Measurements from ENCODE around the gene EMILIN2. TPM values are rescaled to one million over a fixed set of nuclear protein-coding genes. Genes with fewer than 3 reads are reported as not detected.
A peak's percentile ranks its signal among the peaks of the same experiment; 100 is the strongest.

The EMILIN2 gene
- total and polyA plus RNA-seq, 4 donors: 0.58 to 4.6 (median 1.8) TPM

DNA sequence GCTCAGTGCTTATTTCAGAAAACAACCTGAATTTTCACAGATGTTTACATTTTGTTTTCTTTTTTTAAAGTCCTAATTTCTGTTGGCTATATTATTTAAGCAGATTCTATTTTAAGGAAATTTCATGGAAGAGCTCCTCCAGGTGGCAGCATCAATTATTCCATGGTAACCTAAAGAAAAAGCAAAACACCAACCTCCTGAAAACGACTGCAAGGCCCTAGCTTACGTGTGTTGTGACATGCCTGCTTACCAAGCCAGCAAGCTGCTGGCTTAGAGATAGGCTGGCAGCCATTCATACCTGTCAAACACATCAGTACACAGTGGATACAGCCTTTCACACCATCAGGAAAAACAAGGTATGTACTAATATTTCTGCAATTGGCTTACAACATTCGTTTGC lies 101.2 kb downstream of the EMILIN2 start:
- no peaks in the 10 kb centered on the region for H3K27me3 ChIP-seq (ENCODE audit: control insufficient read depth in 4 of 4, insufficient read depth in 4 of 4, low read length in 3 of 4)
- H3K27ac ChIP-seq (ENCODE audit: low read depth in 1 of 2, low read length in 2 of 2): no peak overlapping the region
- no peak for DNase-seq (ENCODE audit: low spot score)
- H3K36me3 ChIP-seq (ENCODE audit: control insufficient read depth in 4 of 4, insufficient read depth in 3 of 4, low read depth in 1 of 4, low read length in 3 of 4): peaks cover 3 to 64% (median 52%) of the 10 kb centered on the region in 4 donors
- no peaks in the 10 kb centered on the region for H3K9me3 ChIP-seq (ENCODE audit: control insufficient read depth in 4 of 4, low read length in 3 of 4)
- no peak overlapping the region for H3K9ac ChIP-seq (ENCODE audit: low read depth in 1 of 2, low read length in 2 of 2)
- H3K4me1 ChIP-seq (ENCODE audit: control insufficient read depth in 4 of 4, insufficient read depth in 4 of 4, low read length in 3 of 4): peaks cover 0 to 6% (median 1%) of the 10 kb centered on the region in 4 donors
- no peak overlapping the region for H3K4me3 ChIP-seq (ENCODE audit: low read depth in 1 of 3, low read length in 3 of 3)
- TF ChIP-seq SP1 (IDR thresholded peaks at IDR 0.05) (no peak), JUND (IDR thresholded peaks at IDR 0.05) (peak in 1 of 2 donors; percentile 17), FOXA2 (IDR thresholded peaks at IDR 0.05) (peak; percentile 26), HNF4A (conservative IDR thresholded peaks at IDR 0.05) (peak; percentile 10 to 17), YY1 (IDR thresholded peaks at IDR 0.05) (peak; percentile 79), RAD21 (IDR thresholded peaks at IDR 0.05) (peak; percentile 57 to 68)
- TF ChIP-seq, protein P1, sequence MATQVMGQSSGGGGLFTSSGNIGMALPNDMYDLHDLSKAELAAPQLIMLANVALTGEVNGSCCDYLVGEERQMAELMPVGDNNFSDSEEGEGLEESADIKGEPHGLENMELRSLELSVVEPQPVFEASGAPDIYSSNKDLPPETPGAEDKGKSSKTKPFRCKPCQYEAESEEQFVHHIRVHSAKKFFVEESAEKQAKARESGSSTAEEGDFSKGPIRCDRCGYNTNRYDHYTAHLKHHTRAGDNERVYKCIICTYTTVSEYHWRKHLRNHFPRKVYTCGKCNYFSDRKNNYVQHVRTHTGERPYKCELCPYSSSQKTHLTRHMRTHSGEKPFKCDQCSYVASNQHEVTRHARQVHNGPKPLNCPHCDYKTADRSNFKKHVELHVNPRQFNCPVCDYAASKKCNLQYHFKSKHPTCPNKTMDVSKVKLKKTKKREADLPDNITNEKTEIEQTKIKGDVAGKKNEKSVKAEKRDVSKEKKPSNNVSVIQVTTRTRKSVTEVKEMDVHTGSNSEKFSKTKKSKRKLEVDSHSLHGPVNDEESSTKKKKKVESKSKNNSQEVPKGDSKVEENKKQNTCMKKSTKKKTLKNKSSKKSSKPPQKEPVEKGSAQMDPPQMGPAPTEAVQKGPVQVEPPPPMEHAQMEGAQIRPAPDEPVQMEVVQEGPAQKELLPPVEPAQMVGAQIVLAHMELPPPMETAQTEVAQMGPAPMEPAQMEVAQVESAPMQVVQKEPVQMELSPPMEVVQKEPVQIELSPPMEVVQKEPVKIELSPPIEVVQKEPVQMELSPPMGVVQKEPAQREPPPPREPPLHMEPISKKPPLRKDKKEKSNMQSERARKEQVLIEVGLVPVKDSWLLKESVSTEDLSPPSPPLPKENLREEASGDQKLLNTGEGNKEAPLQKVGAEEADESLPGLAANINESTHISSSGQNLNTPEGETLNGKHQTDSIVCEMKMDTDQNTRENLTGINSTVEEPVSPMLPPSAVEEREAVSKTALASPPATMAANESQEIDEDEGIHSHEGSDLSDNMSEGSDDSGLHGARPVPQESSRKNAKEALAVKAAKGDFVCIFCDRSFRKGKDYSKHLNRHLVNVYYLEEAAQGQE (IDR thresholded peaks at IDR 0.05): no peak
- TF ChIP-seq, protein P2, sequence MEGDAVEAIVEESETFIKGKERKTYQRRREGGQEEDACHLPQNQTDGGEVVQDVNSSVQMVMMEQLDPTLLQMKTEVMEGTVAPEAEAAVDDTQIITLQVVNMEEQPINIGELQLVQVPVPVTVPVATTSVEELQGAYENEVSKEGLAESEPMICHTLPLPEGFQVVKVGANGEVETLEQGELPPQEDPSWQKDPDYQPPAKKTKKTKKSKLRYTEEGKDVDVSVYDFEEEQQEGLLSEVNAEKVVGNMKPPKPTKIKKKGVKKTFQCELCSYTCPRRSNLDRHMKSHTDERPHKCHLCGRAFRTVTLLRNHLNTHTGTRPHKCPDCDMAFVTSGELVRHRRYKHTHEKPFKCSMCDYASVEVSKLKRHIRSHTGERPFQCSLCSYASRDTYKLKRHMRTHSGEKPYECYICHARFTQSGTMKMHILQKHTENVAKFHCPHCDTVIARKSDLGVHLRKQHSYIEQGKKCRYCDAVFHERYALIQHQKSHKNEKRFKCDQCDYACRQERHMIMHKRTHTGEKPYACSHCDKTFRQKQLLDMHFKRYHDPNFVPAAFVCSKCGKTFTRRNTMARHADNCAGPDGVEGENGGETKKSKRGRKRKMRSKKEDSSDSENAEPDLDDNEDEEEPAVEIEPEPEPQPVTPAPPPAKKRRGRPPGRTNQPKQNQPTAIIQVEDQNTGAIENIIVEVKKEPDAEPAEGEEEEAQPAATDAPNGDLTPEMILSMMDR (IDR thresholded peaks at IDR 0.05; ENCODE audit: low read depth, low read length, missing input control): peak; percentile 30
- 14% methylated on average over 3 of the region's 3 CpGs for WGBS

DNA sequence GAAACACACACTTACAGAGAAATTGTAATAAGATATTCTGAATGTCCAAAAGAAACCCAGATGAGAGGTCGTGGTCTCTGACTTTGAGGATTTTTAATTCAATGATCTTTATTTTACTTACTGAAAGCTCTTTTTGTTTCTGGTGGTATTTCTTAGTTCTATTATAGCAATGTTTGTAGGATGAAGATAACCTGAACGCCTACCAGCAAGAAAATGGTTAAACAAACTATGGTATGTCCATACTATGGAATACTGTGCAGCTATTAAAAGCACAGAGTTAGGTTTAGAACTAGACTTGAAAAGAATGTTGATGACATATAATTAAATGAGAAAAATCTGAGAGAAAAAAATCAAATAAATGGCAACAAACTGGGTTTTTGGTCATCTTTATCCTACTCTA lies 105.8 kb downstream of the EMILIN2 start:
- H3K27ac ChIP-seq (ENCODE audit: low read depth in 1 of 2, low read length in 2 of 2): no peak overlapping the region
- H3K4me1 ChIP-seq (ENCODE audit: control insufficient read depth in 4 of 4, insufficient read depth in 4 of 4, low read length in 3 of 4): peaks cover 2 to 31% (median 19%) of the 10 kb centered on the region in 4 donors
- peaks cover 3 to 79% (median 69%) of the 10 kb centered on the region in 4 donors for H3K36me3 ChIP-seq (ENCODE audit: control insufficient read depth in 4 of 4, insufficient read depth in 3 of 4, low read depth in 1 of 4, low read length in 3 of 4)
- no peaks in the 10 kb centered on the region for H3K27me3 ChIP-seq (ENCODE audit: control insufficient read depth in 4 of 4, insufficient read depth in 4 of 4, low read length in 3 of 4)
- H3K9ac ChIP-seq (ENCODE audit: low read depth in 1 of 2, low read length in 2 of 2): no peak overlapping the region
- H3K4me3 ChIP-seq (ENCODE audit: low read depth in 1 of 3, low read length in 3 of 3): no peak overlapping the region
- no peaks in the 10 kb centered on the region for H3K9me3 ChIP-seq (ENCODE audit: control insufficient read depth in 4 of 4, low read length in 3 of 4)
- WGBS: 72% methylated on average over 2 of the region's 2 CpGs
- no peak for TF ChIP-seq FOXA2 (IDR thresholded peaks at IDR 0.05)
- TF ChIP-seq FOXA1 (IDR thresholded peaks at IDR 0.05): no peak
- no peak for TF ChIP-seq HNF4G (IDR thresholded peaks at IDR 0.05)
- TF ChIP-seq GABPA (IDR thresholded peaks at IDR 0.05 in 1 of 2, conservative IDR thresholded peaks at IDR 0.05 in 1 of 2): no peak
- TF ChIP-seq, protein P1 (IDR thresholded peaks at IDR 0.05): no peak
- no peak for DNase-seq (ENCODE audit: low spot score)
